ENCODE measurements around the gene TLR4.
A peak's percentile ranks its signal among the peaks of the same experiment; 100 is the strongest.

The TLR4 gene

GRCh38 chr9:117745598-117745997 is 41.4 kb downstream of the TLR4 start:
- no peak for DNase-seq

DNA sequence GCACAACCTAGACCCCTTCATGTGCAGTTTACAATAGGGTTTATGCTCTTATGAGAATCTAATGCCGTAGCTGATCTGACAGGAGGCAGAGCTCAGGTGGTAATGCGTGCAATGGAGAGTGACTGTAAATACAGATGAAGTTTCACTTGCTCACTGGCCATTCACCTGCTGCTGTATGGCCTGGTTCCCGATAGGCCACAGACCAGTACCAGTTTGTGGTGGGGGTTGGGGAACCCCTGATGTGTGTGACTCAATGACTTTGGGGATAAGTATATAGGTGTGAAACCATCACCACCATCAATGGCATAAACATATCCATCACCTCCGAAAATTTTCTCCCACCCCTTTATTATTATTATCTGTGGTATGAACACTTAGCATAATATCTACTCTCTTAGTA is 42.1 kb downstream of the TLR4 start:
- no peak for DNase-seq

DNA sequence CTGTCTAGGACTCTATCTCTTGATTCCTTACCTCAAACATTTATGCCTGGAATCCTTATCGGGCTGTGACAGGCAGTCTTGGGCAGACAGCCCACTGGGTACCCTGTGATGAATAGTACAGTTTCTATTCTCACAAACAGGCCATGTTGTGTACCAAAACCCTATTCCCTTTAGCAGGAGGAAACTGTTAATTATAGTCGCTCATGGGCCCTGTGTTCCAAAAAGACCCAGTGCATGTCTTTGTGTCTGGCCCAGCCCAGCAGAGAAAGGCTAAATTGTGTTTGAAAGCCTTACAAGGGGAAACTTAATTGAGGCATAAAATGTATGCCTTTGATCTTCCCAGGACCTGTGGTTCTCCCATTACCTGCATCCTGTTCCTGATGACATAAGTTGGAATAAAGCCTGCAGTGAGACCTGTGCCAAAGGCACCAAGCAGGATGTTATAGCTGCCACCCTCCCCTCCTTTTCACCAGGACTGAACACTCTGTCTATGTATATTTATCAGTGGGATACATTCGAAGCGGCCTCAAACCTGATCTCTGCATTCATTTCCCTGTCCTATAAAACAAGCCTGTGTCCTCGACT is 43.3 kb downstream of the TLR4 start:
- DNase-seq = no peak

DNA sequence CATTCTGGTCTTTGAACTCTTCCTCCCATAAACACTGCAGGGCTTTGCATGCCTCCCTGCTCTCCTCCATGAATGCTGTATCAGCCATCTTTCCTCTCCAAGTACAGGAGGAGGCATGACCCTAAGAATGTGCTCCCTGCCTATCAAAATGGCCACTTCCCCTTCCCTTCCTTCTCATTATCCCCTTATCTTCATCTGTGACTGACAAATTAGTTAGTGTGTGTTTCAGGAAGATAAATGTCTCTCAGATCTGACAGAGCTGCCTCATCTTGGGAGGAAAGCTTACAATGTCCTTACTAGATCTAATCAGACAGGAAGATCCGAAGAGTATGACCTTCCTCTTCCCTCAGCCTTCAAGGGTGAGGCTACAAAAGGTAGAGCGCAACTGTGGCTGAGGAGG is 46.2 kb downstream of the TLR4 start:
- no peak for DNase-seq

GRCh38 chr9:117752894-117753293 is 48.7 kb downstream of the TLR4 start:
- no peak for DNase-seq

- DNase-seq = peak in 3 of 4 experiments; percentile 45 to 78 (median 67)
Measured at GRCh38 chr9:117757561-117758190, 53.5 kb downstream of the TLR4 start.

DNA sequence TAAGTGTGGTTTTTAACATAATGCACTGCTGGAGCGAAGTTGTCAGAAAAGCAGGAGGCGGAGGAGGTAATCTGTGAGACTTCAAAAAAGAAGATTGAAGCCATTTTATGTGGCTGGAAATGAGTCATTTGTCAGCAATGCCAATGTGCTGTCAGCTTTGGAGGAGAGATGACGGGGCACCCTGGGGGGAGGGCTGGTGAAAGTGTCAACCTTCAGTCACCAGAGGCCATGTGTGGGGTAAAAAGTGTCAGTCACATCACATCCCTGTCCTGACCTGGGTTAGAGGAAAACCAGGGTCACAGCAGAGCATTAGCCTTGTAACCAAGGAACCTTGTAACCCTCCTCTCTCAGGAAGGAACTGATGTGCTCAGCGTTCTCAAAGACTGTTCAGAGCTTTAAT is 59.1 kb downstream of the TLR4 start:
- peak in 2 of 4 experiments; percentile 31 to 44 for DNase-seq

DNA sequence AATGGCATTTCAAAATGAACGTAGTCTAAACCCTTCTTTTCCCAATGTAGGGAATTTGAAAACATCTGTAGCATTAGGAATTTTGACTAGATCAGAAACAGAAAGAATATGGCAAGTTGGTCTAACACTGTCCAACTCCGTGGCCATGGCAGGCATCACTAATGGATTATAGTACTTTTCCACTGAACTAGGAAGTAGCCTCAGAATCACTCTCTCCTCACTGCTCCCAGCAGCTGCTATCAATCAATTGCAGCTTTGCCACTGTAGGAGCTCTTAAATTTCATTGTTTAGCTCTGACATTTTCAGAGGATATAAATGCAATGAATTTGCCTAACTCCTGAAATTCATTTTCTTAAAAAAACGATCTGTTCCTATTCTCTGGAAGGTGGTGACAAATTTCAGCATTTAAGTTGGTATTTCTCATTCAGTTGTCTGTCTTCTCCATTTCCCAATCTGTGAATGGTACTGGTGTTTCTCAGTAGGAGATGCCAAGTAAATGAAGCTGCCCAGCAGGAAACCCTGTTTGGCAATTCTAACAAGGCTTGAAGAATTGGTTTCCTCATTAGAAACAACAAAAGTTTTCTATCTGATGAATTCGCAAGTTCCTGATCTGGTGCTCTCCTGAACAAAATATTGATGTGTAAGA is 64.7 kb downstream of the TLR4 start:
- peak in 1 of 4 experiments; percentile 8 for DNase-seq

DNA sequence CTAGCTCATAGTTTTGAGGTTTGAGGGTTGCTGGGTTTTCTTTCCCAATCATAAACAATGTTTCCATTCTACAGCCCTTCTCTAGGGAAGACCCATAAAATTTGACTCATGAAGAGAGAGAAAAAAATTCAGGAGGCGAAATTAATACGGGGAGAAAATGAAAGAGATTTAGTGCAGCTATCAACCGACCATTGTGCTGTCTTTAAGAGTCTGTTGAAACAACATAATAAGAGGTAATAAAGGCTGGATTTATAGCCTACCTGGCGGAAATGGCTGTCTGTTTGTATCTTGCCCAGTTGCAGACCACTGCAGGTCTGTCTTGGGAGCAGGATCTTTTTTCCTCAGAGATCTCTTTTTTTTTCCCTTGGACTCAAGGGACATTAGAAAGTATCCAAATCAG is 66.9 kb downstream of the TLR4 start:
- no peak for DNase-seq

DNA sequence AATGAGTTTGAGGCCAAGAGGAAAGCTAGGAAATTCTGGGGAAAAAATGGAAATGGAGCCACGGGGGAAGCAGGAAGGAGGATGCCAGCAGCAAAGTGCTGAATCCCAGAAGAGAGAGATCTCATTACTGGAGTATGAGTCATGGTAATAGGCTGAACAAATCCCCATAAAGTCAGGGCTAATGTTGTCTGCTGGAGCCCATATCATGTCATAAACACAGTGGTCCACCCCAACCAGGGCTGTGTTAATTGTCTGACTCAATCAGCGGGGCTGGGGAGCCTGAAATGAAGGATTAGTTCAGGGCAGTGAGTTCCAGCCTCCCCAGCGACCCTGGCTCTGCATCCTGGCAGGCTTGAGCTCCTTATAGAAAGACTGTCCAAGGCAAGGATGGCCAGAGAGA is 68.8 kb downstream of the TLR4 start:
- DNase-seq = no peak

All from suppressor macrophage (primary cell).